Measurements from ENCODE around the gene OTOA. TPM values are rescaled to one million over a fixed set of nuclear protein-coding genes. Genes with fewer than 3 reads are reported as not detected.

OTOA gene
- total RNA-seq, 1 donor from 2014 or later = 0.11 TPM

- Histone ChIP-seq H3K9ac (ENCODE audit: low read length) (no peak overlapping the region), H3K9me3 (ENCODE audit: insufficient read depth, low read depth, low read length) (no peaks in the 10 kb centered on the region), H3K79me2 (ENCODE audit: insufficient read depth, low read length) (peaks cover 59% of the 10 kb centered on the region), H3K36me3 (ENCODE audit: insufficient read depth, low read length) (peaks cover 12% of the 10 kb centered on the region), H3K27ac (ENCODE audit: low read depth, low read length) (no peak overlapping the region), H3K4me2 (ENCODE audit: low read length) (no peak overlapping the region), H3K27me3 (ENCODE audit: insufficient read depth, low read length) (no peaks in the 10 kb centered on the region), H2AFZ (ENCODE audit: low read depth, low read length) (no peak overlapping the region), H3K4me3 (ENCODE audit: insufficient read depth, low read depth, low read length) (no peak overlapping the region), H4K20me1 (ENCODE audit: insufficient read depth, low read length) (peaks cover 31% of the 10 kb centered on the region), H3K4me1 (ENCODE audit: insufficient read depth, low read length) (no peaks in the 10 kb centered on the region)
- H3K4me1 Mint-ChIP-seq (ENCODE audit: low read depth, unreplicated experiment) = peaks cover 13% of the 10 kb centered on the region
- no peak for FAIRE-seq
- no peak overlapping the region for H3K4me3 Mint-ChIP-seq (ENCODE audit: unreplicated experiment)
- no peaks in the 10 kb centered on the region for H3K27me3 Mint-ChIP-seq (ENCODE audit: low read depth, unreplicated experiment)
- no peaks in the 10 kb centered on the region for H3K36me3 Mint-ChIP-seq (ENCODE audit: low read depth, unreplicated experiment)
- no peaks in the 10 kb centered on the region for H3K9me3 Mint-ChIP-seq (ENCODE audit: unreplicated experiment)
- no peak for DNase-seq (ENCODE audit: low read depth)
- H3K27ac Mint-ChIP-seq (ENCODE audit: unreplicated experiment) = no peak overlapping the region
- TF ChIP-seq EZH2 (IDR thresholded peaks at IDR 0.05; ENCODE audit: insufficient read depth, low read length) (no peak), CTCF (IDR thresholded peaks at IDR 0.05; ENCODE audit: insufficient read depth, low read depth, low read length) (no peak)
Measured at GRCh38 chr16:21618281-21618680, 45.5 kb upstream of the OTOA start.

GRCh38 chr16:21619765-21620425 is 43.9 kb upstream of the OTOA start:
- no peak for TF ChIP-seq CTCF (IDR thresholded peaks at IDR 0.05; ENCODE audit: insufficient read depth, low read depth, low read length)
- TF ChIP-seq EZH2 (IDR thresholded peaks at IDR 0.05; ENCODE audit: insufficient read depth, low read length) = no peak
- DNase-seq (ENCODE audit: low read depth) (no peak), FAIRE-seq (no peak)
- no peaks in the 10 kb centered on the region for H3K4me1 ChIP-seq (ENCODE audit: insufficient read depth, low read length)
- no peaks in the 10 kb centered on the region for H3K9me3 Mint-ChIP-seq (ENCODE audit: unreplicated experiment)
- H3K79me2 ChIP-seq (ENCODE audit: insufficient read depth, low read length) = peaks cover 43% of the 10 kb centered on the region
- H3K4me2 ChIP-seq (ENCODE audit: low read length) = no peak overlapping the region
- H3K9ac ChIP-seq (ENCODE audit: low read length) = no peak overlapping the region
- H3K27me3 ChIP-seq (ENCODE audit: insufficient read depth, low read length) = no peaks in the 10 kb centered on the region
- no peak overlapping the region for H3K4me3 ChIP-seq (ENCODE audit: insufficient read depth, low read depth, low read length)
- peaks cover 15% of the 10 kb centered on the region for H3K36me3 ChIP-seq (ENCODE audit: insufficient read depth, low read length)
- peaks cover 2% of the 10 kb centered on the region for H3K4me1 Mint-ChIP-seq (ENCODE audit: low read depth, unreplicated experiment)
- no peak overlapping the region for H2AFZ ChIP-seq (ENCODE audit: low read depth, low read length)
- H3K27me3 Mint-ChIP-seq (ENCODE audit: low read depth, unreplicated experiment) = no peaks in the 10 kb centered on the region
- no peaks in the 10 kb centered on the region for H3K9me3 ChIP-seq (ENCODE audit: insufficient read depth, low read depth, low read length)
- H3K36me3 Mint-ChIP-seq (ENCODE audit: low read depth, unreplicated experiment) = peaks cover 3% of the 10 kb centered on the region
- H3K4me3 Mint-ChIP-seq (ENCODE audit: unreplicated experiment) = no peak overlapping the region
- H4K20me1 ChIP-seq (ENCODE audit: insufficient read depth, low read length) = peaks cover 15% of the 10 kb centered on the region
- H3K27ac Mint-ChIP-seq (ENCODE audit: unreplicated experiment) = no peak overlapping the region
- no peak overlapping the region for H3K27ac ChIP-seq (ENCODE audit: low read depth, low read length)

- FAIRE-seq = no peak
Measured at GRCh38 chr16:21620592-21620991, 43.2 kb upstream of the OTOA start.

More at GRCh38 chr16:21620592-21620991, 43.2 kb upstream of the OTOA start:
- Mint-ChIP-seq H3K27ac (ENCODE audit: unreplicated experiment) (no peak overlapping the region), H3K27me3 (ENCODE audit: low read depth, unreplicated experiment) (no peaks in the 10 kb centered on the region), H3K4me3 (ENCODE audit: unreplicated experiment) (no peak overlapping the region), H3K36me3 (ENCODE audit: low read depth, unreplicated experiment) (peaks cover 3% of the 10 kb centered on the region), H3K9me3 (ENCODE audit: unreplicated experiment) (no peaks in the 10 kb centered on the region), H3K4me1 (ENCODE audit: low read depth, unreplicated experiment) (peaks cover 2% of the 10 kb centered on the region)
- Histone ChIP-seq H3K9me3 (ENCODE audit: insufficient read depth, low read depth, low read length) (no peaks in the 10 kb centered on the region), H3K4me1 (ENCODE audit: insufficient read depth, low read length) (no peaks in the 10 kb centered on the region), H3K27ac (ENCODE audit: low read depth, low read length) (no peak overlapping the region), H3K4me2 (ENCODE audit: low read length) (no peak overlapping the region), H2AFZ (ENCODE audit: low read depth, low read length) (no peak overlapping the region), H4K20me1 (ENCODE audit: insufficient read depth, low read length) (peaks cover 8% of the 10 kb centered on the region), H3K79me2 (ENCODE audit: insufficient read depth, low read length) (peaks cover 36% of the 10 kb centered on the region), H3K27me3 (ENCODE audit: insufficient read depth, low read length) (no peaks in the 10 kb centered on the region), H3K9ac (ENCODE audit: low read length) (no peak overlapping the region), H3K36me3 (ENCODE audit: insufficient read depth, low read length) (peaks cover 19% of the 10 kb centered on the region), H3K4me3 (ENCODE audit: insufficient read depth, low read depth, low read length) (no peak overlapping the region)
- TF ChIP-seq EZH2 (IDR thresholded peaks at IDR 0.05; ENCODE audit: insufficient read depth, low read length) = no peak
- TF ChIP-seq CTCF (IDR thresholded peaks at IDR 0.05; ENCODE audit: insufficient read depth, low read depth, low read length) = no peak
- no peak for DNase-seq (ENCODE audit: low read depth)

All from astrocyte (in vitro differentiated cells and primary cell).